GM21515 (cell line): ENCODE data around the gene GPN1.
"Not testable (repeated sequence)": the region's sequence is repeated elsewhere in the genome, so short reads cannot be mapped to it uniquely, and the experiment has no call there.

ENCODE experiments used
- ATAC-seq: cut with Tn5 transposase; IDR thresholded peaks from one replicate; pipeline ENCODE4 v1.9.1; 2021; ENCODE audit not compliant: unreplicated experiment

Gene GPN1

DNA sequence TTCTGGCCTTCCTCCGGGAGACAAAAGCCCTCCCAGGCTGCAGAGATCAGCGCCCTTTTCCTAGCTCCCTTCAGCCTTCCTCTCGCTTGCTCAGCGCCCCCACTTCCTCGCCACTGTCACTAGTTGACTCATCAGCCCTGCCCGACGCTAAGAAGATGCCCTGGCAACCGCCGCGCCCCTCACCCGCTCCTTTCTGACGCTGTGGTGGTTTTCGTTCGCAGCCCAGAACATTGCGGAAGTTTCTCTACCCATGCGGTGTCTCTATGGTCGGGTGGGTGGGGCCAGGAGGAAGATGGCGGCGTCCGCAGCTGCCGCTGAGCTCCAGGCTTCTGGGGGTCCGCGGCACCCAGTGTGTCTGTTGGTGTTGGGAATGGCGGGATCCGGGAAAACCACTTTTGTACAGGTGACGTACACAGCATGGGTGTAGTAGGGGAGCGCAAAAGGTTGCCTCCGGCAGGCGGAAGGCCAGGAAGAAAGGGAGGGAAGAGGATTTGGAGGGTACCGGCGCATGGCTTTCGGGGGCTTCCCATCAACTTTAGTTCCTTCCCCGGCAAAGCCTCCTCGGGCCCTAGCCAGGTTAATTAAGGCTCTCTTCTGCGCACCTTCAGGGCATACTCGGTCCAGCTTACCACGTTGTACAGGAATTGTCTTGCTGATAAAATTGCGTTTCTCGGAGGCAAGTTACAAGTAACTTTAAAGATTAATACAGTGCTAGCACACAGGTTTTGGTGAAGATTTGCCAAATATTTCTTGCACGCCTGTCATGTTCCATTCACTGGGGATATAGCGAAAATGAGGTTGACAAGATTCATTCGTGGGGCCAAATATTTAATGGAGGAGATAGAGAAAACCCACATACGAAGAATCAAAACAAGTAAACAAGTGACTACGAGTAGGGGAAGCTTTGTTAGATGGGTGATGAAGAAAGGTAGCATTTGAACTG lies at the start of gene GPN1, which contains the start of gene CCDC121:
TSS of gene GPN1 (plus strand) at position 284 of the 943 bp plus-strand sequence. CDS start at position 293, 9 bp downstream.
TSS of gene CCDC121 (minus strand) at position 246 of the 943 bp plus-strand sequence. CDS start 1,213 bp downstream, outside the sequence.
- ATAC-seq, result peak; percentile 96

DNA sequence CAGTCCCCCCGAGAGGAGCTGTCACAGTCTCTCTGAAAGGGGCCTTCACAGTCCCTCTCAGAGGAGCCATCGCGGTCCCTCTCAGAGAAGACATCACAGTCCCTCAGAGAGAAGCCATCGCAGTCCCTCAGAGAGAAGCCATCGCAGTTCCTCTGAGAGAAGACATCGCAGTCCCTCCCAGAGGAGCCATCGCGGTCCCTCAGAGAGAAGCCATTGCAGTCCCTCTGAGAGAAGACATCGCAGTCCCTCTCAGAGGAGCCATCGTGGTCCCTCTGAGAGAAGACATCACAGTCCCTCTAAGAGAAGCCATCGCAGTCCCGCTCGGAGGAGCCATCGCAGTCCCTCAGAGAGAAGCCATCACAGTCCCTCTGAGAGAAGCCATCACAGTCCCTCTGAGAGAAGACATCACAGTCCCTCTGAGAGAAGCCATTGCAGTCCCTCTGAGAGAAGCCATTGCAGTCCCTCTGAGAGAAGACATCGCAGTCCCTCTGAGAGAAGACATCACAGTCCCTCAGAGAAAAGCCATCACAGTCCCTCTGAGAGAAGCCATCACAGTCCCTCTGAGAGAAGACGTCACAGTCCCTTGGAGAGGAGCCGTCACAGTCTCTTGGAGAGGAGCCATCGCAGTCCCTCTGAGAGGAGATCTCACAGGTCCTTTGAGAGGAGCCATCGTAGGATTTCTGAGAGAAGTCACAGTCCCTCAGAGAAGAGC lies 47.3 kb upstream of the GPN1 start:
- no peak for ATAC-seq

DNA sequence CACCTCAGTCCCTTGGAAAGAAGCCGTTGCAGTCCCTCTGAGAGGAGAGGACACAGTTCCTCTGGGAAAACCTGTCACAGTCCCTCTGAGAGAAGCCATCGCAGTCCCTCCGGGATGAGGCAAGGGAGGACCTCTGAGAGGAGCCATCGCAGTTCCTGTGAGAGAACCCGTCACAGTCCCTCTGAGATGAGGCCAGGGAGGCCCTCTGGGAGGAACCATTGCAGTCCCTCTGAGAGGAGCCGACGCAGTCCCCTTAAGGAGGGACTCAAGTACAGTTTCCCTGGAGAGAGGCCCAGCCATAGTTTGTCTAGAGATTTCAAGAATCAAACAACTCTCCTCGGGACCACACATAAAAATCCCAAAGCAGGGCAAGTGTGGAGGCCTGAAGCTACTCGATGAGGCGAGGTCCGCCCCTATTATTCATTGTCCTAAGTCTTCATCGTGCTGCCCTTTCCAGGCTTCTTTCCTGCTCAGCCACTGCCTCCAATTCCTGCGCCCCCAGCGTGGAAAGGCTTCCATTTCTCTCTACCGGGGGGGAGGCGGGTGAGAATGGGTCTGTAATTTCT lies 46.6 kb upstream of the GPN1 start:
- no peak for ATAC-seq

DNA sequence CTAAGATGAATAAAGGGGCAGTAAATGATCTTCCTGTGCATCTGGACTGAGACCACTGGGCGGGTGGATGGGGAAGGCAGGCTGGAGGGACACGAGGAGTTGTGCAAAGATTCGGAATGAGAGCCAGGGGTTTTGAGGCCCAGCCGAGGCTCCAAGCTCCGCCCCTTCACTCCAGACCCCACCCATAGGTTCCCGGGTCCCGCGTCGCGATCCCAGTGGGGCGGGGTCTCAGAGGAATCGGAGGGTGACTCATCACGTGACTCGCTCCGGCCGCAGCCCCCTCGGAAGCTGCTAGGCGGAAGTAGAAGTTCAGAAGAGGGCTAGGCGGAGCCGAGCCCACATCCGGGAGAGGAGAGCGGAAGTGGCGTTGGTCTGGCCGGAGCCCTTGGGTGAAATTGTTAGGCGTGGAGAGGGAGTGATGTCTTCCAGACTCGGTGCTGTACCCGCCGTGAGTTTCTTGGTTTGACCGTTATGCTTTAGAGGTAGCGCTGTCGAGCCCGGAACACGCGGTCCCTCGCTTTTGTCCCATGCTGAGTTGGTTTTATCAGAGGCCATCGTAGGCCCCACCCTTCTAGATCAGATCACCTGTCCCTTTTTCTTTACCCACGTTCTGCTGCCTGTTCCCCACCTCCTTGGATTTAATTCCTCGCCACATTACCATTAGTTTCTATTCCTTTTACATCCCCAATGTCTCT lies 46.0 kb upstream of the GPN1 start, which contains the start of gene ZNF512:
TSS of gene ZNF512 (plus strand) at position 348 of the 695 bp plus-strand sequence. CDS start at position 419, 71 bp downstream.
- peak; percentile 91 for ATAC-seq

DNA sequence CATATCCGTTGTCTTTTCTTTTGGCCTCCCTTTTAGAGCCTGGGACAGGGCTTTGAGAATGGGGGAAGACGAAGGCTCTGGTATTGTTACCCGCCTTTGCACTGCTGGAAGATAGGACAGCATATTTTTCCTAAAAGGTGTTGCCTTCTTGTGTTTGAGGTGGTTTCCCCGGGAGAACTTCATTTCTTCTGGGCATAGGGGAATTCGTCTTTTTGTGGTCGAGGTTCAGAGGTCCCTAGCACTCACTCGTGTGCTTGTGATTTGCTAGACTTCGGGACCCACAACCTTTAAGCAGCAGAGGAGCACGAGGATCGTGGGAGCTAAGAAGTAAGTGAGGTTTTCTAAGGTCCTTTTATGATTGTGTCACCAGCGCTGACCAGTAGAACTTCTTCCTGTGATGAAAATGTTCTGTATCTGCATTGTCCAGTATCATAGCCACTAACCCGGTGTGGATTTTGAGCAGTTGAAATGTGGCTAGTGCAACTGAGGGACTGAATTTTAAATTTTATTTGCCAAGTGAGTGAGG lies 45.4 kb upstream of the GPN1 start:
- ATAC-seq, result peak; percentile 3

DNA sequence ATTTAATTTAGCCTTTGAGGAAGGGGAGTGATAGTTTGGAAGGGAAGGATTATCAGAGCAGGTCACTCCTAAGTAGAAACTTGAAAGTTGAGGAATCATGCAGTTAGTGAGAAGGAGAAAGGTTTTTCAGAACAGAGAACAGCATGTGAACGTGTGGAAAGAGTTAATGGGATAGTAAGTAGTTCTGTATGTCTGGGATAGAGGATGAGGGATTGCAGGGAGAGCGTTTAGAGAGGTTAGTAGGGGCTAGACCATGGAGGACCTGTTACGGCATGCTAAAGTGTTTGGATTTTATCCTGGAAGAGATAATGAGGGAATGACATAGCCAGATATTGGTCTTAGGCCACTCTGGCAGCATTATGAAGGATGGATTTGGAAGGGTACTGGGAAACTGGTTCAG lies 44.3 kb upstream of the GPN1 start:
- ATAC-seq, result no peak

DNA sequence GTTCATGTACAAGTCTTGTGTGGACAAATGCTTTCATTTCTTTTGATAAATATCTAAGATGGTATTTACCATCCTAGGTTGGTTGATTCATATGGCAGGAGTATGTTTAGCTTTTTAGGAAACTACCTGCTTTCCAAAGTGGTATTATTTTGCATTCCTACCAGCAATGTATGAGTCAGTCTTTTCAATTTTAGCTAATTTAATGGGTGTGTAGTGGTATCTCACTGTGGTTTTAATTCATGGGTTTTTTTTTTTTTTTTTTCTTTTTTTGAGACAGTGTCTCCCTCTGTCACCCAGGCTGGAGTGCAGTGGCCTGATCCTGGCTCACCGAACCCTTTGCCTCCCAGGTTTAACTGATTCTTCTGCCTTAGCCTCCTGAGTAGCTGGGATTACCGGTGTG lies 41.8 kb upstream of the GPN1 start:
- ATAC-seq, result no peak

DNA sequence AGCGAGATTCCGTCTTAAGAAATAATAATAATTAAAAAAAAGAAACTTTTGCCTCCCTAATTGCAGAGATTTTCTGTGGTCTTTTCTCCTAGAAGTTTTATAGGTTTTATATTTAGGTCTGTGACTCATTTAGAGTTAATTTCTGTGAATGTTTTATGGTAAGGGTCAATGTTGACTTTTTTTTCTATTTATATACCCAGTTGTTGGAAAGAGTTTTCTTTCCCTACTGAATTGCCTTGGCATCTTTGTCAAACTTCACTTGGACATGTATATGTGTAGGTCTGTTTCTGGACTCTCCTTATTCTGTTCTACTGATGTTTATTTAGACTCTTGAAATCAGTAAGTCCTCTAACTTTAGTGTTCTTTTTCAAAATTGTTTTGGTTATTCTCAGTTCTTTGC lies 40.5 kb upstream of the GPN1 start:
- ATAC-seq, result no peak

DNA sequence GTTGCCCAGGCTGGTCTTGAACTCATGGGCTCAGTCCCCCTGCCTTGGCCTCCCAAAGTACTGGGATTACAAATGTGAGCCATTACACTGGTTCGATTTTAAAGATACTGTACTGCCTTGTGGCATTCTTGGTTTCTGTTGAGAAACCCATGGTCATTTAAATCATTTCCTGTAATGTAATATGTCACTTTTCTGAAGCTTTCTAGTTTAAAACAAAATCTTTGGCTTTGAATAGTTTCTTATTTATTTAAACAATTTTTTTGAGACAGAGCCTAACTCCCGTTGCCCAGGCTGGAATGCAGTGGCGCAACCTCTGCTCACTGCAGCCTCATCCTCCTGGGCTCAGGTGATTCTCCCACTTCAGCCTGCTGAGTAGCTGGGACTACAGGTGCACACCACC lies 37.1 kb upstream of the GPN1 start:
- no peak for ATAC-seq

DNA sequence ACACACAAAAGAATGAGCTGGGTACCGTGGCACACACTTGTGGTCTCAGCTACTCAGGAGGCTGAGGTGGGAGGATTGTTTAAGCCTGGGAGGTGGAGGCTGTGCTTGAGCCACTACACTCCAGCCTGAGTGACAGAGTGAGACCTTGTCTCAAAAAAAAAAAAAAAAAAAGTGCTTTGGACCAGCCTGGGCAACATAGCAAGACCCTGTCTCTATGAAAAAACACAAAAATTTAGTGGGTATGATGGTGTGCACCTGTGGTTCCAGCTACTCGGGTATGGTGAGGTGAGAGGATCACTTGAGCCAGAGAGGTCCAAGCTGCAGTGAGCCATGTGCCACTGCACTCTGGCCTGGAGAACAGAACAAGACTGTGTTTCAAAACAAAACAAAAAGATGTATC lies 35.6 kb upstream of the GPN1 start:
- ATAC-seq, result no peak

DNA sequence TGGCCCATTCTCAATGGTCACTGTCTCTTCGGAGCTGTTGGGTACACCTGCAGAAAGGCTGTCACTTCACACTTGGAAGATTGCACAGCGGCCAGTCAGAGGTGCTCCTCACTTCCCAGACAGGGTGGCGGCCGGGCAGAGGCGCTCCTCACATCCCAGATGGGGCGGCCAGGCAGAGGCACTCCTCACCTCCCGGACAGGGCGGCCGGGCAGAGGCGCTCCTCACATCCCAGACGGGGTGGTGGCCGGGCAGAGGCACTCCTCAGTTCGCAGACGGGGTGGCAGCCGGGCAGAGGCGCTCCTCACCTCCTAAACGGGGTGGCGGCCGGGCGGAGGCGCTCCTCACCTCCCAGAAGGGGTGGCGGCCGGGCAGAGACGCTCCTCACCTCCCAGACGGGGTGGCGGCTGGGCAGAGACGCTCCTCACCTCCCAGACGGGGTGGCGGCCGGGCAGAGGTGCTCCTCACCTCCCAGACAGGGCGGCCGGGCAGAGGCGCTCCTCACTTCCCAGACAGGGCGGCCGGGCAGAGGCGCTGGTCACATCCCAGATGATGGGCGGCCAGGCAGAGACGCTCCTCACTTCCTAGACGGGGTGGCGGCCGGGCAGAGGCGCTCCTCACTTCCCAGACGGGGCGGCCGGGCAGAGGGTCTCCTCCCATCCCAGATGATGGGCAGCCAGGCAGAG lies 34.7 kb upstream of the GPN1 start:
- not testable (repeated sequence) for ATAC-seq

DNA sequence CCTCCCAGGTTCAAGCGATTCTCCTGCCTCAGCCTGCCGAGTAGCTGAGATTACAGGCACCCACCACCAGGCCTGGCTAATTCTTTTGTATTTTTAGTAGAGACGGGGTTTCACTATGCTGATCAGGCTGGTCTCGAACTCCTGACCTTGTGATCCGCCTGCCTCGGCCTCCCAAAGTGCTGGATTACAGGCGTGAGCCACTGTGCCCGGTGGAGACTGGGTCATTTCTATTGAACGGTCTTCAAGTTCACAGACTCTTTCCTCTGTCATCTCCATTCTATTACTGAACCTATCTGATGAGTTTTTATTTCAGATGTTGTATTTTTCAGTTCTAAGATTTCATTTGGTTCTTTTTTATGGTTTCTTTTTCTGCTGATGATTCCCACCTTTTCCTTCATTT lies 33.4 kb upstream of the GPN1 start:
- not testable (repeated sequence) for ATAC-seq

DNA sequence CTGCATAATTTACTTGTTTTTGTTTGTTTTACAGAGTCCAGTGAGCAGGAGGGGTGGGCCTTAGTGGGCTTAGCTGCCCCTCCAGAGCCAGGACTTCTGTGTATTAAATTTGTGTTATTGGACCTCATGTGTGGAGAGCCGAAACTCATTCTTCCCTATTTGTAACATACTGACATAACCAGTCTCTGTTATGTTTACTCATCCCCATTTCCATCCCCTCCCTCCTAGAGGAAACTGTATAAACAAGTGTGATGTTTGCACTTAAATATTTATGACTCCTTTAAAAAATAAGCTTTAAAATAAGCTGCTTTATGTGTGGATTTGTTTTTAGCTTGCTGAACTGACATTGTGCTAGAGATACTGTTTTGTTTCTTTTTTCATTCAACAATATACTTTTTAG lies 32.2 kb upstream of the GPN1 start:
- no peak for ATAC-seq

DNA sequence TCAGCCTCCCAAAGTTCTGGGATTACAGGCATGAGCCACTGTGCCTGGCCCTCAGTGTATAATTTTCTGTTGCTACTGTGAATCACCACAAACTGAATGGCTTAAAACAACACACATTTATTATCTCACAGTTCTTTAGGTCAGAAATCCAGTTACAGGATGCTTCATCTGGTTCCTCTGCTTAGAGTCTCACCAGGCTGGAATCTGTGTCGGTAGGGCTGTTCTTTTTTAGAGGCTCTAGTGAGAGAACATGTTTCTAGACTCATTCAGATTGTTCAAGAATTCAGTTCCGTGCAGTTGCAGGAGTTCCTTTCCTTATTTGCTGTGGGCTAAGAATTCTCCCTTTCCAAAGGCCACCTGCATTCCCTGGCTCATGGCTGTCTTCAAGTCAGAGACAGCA lies 22.2 kb upstream of the GPN1 start:
- no peak for ATAC-seq

DNA sequence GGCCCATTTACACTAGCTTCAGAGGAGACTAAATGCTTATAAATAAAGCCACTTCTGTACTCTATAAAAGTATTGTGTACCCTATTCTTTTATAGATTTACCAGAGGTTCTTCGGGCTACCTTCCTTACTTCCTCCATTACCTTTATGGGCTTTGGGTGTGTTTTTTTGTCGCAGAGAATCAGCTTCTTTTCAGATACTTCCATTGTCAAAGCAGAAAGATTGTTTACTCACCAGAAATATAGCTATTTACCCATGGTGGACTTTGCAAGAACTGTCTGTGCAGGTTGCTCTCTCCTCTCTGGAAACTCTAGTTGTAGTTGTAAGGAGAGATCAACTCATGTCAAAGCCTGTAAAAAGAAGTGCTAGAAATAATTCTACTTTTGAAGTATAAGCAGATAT lies 14.9 kb upstream of the GPN1 start:
- no peak for ATAC-seq

DNA sequence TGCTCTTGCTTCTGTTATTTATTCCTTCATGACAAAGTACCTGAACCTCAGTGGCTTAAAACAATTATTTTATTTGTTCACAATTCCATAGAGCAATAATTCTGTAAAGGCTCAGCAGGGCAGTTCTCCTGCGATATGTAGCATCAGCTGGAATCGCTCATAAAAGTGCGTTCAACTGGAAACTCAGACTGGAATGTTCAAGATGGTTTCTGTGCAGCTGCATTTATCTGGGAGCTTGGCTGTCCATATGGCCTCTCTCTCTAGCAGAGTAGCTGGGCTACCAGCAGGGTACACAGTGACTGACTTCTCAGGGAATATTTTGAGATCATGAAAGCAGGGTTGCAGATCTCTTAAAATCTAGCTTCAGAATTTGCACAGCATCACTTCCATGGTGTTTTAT lies 13.5 kb upstream of the GPN1 start:
- no peak for ATAC-seq

DNA sequence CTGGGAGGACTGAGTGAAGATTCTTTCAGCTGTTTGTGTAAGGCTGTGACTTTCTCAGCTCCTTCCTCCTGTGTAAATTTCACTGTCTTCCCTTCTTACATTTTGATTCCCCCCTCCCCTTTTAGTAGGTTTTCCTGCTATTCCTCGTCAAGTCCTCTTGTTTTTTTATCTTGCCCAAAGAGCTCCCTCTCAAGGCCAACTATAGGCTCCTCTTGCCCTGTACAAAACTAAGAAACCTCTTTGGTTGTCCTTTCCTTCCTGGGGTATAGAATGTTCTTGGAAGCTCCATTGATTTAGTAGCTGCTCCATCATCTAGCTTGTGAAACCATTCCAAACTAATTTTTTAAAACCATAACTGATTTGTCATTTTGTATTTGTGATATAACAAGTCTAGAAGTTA lies 7.3 kb upstream of the GPN1 start:
- ATAC-seq, result no peak

DNA sequence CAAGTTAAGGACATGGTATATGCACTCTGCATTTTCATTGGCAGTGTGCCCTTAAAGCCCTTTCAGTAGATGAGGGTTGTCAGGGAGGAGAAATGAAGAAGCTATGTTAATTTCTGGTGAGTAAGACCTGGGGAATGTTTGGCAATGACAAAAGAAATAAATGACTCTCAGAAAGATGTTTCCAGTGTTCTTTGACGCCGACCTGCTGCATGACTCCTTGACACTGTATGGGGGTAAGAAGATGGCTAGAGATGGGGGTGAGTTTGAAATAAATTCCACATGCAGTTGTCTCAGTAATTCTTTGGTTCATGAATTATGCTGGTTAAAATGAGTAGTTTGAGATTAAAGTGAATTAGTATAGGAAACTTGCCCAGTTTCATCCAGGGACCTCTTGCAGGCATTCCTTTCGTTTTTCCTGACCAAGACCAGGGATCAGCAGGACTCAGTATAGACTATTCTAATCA lies 5.9 kb upstream of the GPN1 start:
- no peak for ATAC-seq

DNA sequence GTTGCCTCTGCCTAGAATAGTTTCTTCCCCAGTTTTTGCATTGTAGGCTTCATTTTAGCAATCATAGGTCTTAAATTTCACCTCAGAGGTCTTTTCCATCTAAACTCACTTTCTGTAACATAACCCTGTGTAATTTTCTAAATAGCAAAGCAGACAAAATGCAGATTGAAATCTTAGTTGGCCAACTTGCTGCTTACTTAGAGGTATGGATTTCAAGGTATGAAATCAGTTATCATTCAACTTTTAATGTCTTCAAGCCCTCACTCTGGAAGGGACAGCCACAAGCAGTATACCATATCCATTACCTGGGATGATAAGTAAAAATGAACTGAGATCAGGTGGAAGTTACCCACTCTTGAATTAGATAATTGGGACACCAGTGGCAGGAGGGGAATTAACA lies 3.9 kb upstream of the GPN1 start:
- no peak for ATAC-seq

DNA sequence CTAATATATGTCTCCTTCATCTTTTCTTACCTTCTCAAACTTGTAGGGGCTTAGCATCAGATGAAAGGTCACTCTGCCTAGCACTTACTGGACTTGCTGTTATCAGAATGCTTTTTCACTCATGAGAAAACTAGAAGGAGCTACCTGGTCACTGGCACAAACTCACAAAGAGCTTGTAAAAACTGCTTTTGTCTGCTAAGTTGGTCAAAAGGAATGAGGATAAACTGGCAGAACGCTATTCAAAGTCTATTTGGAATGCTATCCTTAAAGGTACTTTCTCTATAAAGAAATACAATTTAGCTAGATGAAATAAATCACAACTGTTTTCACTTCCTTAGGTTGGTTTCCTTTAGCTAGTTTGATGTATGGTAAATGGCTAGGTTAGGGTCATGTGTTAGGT lies 2.5 kb upstream of the GPN1 start:
- not testable (repeated sequence) for ATAC-seq
